ENCODE results near the gene ROCK2.
"Not testable (repeated sequence)": the region's sequence is repeated elsewhere in the genome, so short reads cannot be mapped to it uniquely, and the experiment has no call there.

ROCK2 gene

GRCh38 chr2:11261564-11261963, 82.9 kb downstream of the ROCK2 start:
- DNase-seq: not testable (repeated sequence)

GRCh38 chr2:11260979-11261378, 83.5 kb downstream of the ROCK2 start:
- DNase-seq: no peak

- DNase-seq: no peak
Observed at GRCh38 chr2:11257964-11258363, 86.5 kb downstream of the ROCK2 start.

GRCh38 chr2:11257078-11257477, 87.4 kb downstream of the ROCK2 start:
- no peak for DNase-seq

- no peak for DNase-seq
Observed at GRCh38 chr2:11256166-11256565, 88.3 kb downstream of the ROCK2 start.

GRCh38 chr2:11254100-11254536, 90.3 kb downstream of the ROCK2 start:
- no peak for DNase-seq

DNA sequence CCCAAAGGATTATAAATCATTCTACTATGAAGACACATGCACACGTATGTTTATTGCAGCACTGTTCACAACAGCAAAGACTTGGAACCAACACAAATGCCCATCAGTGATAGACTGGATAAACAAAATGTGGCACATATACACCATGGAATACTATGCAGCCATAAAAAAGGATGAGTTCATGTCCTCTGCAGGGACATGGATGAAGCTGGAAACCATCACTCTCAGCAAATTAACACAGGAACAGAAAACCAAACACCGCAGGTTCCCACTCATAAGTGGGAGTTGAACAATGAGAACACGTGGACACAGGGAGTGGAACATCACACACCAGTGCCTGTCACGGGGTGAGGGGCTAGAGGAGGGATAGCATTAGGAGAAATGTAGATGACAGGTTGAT, 92.0 kb downstream of the ROCK2 start:
- not testable (repeated sequence) for DNase-seq

DNA sequence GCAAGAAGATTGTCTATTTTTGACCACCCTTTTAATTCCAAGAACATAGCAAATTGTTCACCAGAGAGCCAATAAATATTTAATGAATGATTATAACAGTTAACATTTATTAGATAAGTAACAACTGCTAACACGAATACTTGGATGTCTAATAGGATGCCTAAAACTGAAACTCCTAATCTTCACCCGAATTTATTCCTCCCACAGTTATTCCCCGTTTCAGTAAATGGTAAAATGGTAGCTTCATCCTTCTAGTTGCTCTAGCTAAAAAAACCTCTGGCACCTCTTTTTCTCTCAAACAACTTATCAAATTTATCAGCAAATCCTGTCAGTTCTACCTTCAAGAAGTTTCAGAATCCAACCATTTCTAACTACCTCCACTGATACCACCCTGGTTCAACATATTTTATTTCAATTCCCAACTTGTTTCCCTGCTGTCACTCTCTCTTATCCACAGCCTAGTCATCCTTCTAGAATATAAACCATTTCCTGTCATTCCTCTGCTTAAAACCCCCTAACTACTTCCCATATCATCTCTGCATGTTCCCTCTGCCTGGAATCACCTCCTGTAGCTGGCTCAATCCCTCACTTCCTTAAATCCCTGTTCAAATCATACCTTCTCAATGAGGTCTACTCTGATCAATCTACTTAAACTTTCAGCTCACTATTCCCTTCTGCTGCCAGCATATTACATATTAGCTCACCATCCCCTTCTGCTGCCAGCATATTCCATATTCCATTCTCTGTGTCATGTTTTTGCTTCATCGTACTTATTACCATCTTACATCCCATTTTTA, 93.8 kb downstream of the ROCK2 start:
- DNase-seq: no peak

GRCh38 chr2:11245322-11245721, 99.1 kb downstream of the ROCK2 start:
- no peak for DNase-seq

DNA sequence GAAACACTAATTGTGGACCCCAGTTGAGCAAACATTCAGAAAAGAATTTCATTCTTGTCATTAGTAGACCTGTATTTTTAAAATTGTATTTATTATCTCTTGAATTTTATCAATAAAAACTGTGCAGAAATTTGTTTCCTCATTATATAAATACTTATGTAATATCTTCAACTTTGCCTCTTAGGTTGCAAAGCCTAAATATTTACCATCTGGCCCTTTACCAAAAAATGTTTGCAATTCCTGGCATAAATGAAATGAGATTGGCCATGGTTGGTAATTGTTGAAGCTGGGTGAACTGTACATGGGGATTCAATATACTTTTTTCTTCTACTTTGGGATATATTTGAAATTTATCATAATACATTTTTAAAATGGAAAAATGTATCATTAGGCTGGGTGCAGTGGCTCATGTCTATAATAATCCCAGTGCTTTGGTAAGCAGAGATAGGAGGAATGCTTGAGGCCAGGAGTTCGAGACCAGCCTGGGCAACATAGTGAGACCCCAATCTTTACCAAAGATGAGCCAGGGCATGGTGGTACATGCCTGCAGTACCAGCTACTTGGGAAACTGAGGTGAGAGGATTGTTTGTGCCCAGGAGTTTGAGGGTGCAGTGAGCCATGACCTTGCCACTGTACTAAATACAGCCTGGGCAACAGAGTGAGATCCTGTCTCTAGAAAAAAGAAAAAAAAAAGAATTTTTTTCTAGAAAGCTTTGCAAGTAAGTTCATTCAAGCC, 100.2 kb downstream of the ROCK2 start:
- DNase-seq: no peak

GRCh38 chr2:11243512-11243911, 100.9 kb downstream of the ROCK2 start:
- no peak for DNase-seq

- no peak for DNase-seq
Observed at GRCh38 chr2:11242542-11243174, 101.8 kb downstream of the ROCK2 start.

DNA sequence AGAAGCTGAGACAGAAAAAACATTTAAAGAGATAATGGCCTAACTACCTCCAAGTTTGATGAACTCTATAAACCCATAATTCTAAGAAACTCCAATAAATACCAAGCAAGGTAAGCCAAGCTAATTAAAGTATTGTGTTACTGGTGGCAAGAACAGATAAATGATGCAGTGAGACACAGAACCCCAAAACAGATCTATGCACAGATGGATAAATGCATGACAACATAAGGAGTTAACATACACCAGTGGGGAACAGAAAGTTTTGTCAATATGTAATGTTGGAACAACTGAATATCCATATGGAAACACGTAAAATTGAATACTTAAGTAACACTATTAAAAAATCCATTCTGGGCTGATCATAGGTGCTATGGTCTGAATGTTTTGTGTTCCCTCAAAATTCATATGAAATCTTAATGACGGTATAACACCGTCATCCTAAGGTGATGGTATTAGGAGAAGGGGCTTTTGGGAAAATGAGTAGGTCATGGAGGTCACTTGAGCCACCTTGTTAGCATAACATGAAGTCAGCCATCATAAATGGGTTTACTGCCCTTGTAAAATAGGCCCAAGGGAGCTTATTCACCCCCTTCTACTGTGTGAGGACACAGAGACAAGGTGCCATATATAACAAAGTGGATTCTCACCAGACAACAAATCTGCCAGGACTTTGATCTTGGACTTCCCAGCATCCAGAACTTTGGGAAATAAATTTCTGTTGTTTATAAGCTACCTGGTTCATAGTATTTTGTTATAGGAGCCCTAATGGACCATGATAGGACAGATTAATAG, 102.8 kb downstream of the ROCK2 start:
- no peak for DNase-seq

DNA sequence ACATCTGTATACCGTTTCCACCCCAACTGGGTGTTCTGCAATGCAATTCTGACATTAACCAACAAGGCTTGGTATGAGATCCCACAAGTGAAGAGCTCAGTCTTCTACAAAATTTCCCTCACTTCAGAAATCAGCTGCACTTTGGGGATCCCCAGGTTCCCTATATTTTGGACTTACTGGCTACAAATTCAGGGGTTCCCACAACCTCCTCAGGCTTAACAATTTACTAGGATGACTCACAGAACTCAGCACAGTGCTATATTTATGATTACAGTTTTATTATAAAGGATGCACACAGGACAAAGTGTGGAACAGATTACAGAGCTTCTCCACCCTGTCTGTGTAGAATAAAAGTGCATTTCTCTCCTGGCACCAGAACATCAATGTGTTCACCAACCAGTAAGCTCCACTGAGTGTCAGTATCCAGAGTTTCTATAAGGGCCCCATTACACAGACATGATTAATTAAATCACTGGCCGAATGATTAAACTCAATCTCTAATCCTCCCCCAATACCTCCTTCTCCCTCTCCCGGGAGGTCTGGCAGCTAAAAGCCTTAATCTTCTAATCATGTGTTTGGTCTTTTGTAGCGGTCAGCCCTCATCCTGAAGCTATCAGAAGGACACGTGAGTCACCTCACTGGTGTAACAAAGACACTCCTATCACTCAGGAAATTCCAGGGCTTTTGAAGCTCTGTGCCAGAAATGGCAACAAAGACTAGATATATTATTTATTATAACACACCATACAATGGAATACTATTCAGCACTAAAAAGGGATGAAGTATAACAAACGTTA, 104.6 kb downstream of the ROCK2 start:
- DNase-seq: no peak

- no peak for DNase-seq
Observed at GRCh38 chr2:11239147-11239546, 105.3 kb downstream of the ROCK2 start.

GRCh38 chr2:11237122-11237521, 107.3 kb downstream of the ROCK2 start:
- DNase-seq: no peak

DNA sequence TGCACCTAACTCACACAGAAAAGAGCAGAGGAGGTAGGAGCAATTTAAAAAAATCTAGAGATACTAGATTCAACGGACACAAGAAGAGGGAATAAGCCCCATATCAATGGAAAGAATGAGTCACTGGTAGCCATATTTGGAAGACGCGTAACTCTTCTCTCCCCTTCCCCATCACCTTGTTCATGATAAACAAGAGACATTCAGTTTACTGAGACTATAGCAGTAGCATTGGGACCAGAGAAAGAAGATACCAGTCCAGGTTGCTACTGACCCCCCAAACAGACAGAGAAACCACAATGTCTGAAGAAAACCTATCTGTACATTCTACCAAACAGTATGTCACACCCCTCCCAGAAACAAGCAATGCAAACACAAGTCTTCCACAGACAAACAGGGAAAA, 108.1 kb downstream of the ROCK2 start:
- no peak for DNase-seq

DNA sequence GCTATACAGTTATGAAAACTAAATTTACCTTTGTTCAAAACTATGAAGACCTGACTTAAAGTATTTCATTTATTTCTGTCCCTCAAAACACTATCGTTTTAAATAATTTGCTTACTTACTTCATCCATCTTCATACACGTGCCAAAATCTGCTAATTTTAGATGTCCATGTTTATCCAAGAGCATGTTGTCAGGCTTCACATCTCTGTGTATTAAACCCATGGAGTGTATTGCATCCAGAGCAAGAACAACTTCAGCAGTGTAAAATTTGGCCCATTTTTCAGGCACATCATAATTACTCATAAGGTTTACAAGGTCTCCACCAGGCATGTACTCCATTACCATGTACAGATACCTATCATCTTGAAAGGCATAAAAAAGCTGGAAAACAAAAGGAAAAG, 108.9 kb downstream of the ROCK2 start:
- no peak for DNase-seq

GRCh38 chr2:11234309-11234708, 110.1 kb downstream of the ROCK2 start:
- no peak for DNase-seq

DNA sequence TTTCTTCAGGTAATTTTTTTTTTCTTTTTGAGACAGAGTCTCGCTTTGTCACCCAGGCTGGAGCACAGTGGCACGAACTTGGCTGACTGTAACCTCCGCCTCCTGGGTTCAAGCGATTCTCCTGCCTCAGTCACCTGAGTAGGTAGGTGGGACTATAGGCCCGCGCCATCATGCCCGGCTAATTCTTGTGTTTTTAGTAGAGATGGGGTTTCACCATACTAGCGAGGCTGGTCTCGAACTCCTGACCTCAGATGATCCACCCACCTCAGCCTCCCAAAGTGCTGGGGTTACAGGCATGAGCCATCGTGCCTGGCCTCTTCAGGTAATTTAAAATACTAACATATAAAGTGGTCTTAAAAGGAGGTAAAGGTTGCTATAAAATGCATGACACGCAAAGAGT, 113.2 kb downstream of the ROCK2 start:
- not testable (repeated sequence) for DNase-seq

DNA sequence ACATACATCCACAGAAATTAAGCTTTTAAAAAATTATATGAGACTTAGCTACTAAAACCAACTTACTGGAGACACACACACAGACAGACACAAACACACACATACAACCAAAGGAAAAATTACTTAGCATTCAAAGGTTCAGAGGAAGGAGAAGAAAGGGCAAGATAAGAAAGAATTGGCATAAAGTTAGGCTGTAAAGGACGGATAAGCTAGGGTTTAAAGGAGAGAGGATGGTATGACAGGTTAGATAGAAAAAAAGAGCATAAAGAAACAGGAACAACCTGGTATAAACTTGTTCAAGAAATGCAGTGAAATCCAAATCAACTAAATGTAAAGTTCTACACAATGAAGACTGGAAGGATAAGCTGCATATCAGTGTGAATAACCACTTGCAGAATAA, 115.7 kb downstream of the ROCK2 start:
- no peak for DNase-seq

DNA sequence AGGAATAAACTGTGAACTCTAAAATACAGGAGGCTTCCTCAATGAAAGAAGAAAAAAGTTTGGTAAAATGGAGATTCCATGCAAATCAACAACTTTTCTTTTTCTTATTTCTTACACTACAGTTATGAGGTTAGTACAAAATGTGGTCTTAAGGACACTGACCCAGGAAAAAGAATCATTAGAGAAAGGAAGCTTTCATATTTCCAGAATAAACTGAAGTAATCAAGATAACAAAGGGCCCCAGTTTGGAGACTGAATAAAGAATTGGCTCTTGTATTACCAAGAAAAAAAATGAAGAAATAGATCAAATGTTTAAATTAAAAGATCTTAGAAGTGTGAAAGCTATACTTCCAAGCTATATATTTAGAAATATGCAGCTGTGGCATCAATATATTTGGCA, 116.8 kb downstream of the ROCK2 start:
- DNase-seq: no peak
